CD14-positive monocyte (primary cell): ENCODE measurements around the gene CYP1A1. TPM values are rescaled to one million over a fixed set of nuclear protein-coding genes. Genes with fewer than 3 reads are reported as not detected.

ENCODE experiments used
- DNase-seq, 3 donors: peaks; one replicate each; pipeline ENCODE4 v3.0.0-alpha.2; 2011 to 2022
- H2AFZ ChIP-seq: 2 replicates; pipeline ENCODE4 v1.6.0; 2012; ENCODE audit warnings: mild to moderate bottlenecking, low read depth, low read length, inconsistent platforms; ENCODE audit not compliant: insufficient read depth, poor library complexity, severe bottlenecking
- H3K27ac ChIP-seq, 2 donors: 1 replicate in 1 of 2; 2 replicates in 1 of 2; pipeline ENCODE4 v1.5.1; 2012 to 2013; ENCODE audit warnings: low read length in 2 of 2, control low read depth in 1 of 2, inconsistent platforms in 1 of 2, low read depth in 1 of 2, mild to moderate bottlenecking in 1 of 2
- H3K27me3 ChIP-seq, 2 donors: one replicate each; pipeline versions ENCODE4 v1.6.0 to v1.6.1; 2011 to 2013; ENCODE audit warnings: low read length in 2 of 2; ENCODE audit not compliant: control insufficient read depth in 2 of 2, insufficient read depth in 2 of 2
- H3K36me3 ChIP-seq, 2 donors: replicated peaks in 1 of 2; 1 replicate in 1 of 2; 2 replicates in 1 of 2; pipeline versions ENCODE4 v1.5.1 to v1.6.1; 2012 to 2013; ENCODE audit warnings: low read length in 2 of 2, control low read depth in 1 of 2, inconsistent platforms in 1 of 2, mild to moderate bottlenecking in 1 of 2; ENCODE audit not compliant: insufficient read depth in 2 of 2, control insufficient read depth in 1 of 2
- H3K4me1 ChIP-seq, 2 donors: 1 replicate in 1 of 2; 2 replicates in 1 of 2; pipeline versions ENCODE4 v1.5.1 to v1.6.1; 2012 to 2013; ENCODE audit warnings: low read length in 2 of 2, control low read depth in 1 of 2, inconsistent platforms in 1 of 2, mild to moderate bottlenecking in 1 of 2, moderate library complexity in 1 of 2; ENCODE audit not compliant: insufficient read depth in 2 of 2, control insufficient read depth in 1 of 2
- H3K4me2 ChIP-seq: replicated peaks from 2 replicates; pipeline ENCODE3; 2012; ENCODE audit warnings: low read length, moderate library complexity, mild to moderate bottlenecking; ENCODE audit not compliant: poor library complexity, severe bottlenecking; ENCODE audit errors: extremely low read depth
- H3K4me3 ChIP-seq, 3 experiments: fragments of 200-600 bp in 1 of 3; sonication (generic) in 1 of 3; replicated peaks in 1 of 3; 1 replicate in 2 of 3; 2 replicates in 1 of 3; pipeline ENCODE4 v1.5.1; 2011 to 2013; ENCODE audit warnings: low read length in 3 of 3, mild to moderate bottlenecking in 3 of 3, control low read depth in 2 of 3, low read depth in 2 of 3, inconsistent platforms in 1 of 3, moderate library complexity in 1 of 3
- H3K79me2 ChIP-seq: 2 replicates; pipeline ENCODE4 v1.6.0; 2012; ENCODE audit warnings: mild to moderate bottlenecking, control low read depth, inconsistent platforms, low read length, moderate library complexity; ENCODE audit not compliant: insufficient read depth
- H3K9ac ChIP-seq: 2 replicates; pipeline ENCODE4 v1.6.0; 2017; ENCODE audit warnings: low read length, mild to moderate bottlenecking; ENCODE audit not compliant: insufficient read depth, poor library complexity, severe bottlenecking
- H3K9me3 ChIP-seq, 2 donors: replicated peaks in 1 of 2; 1 replicate in 1 of 2; 2 replicates in 1 of 2; pipeline versions ENCODE4 v1.5.1 to v1.6.1; 2012 to 2013; ENCODE audit warnings: low read length in 2 of 2, control low read depth in 1 of 2; ENCODE audit not compliant: control insufficient read depth in 1 of 2, insufficient read depth in 1 of 2
- H4K20me1 ChIP-seq: 2 replicates; pipeline ENCODE4 v1.6.0; 2012; ENCODE audit warnings: mild to moderate bottlenecking, low read length, control low read depth, moderate library complexity; ENCODE audit not compliant: insufficient read depth
- H3K27ac Mint-ChIP-seq, 7 donors: one replicate each; pipeline ENCODE4 v1.8.0; 2020; ENCODE audit warnings: mild to moderate bottlenecking in 7 of 7, mixed read lengths in 7 of 7, moderate library complexity in 6 of 7, inconsistent platforms in 2 of 7
- H3K27me3 Mint-ChIP-seq, 3 donors: one replicate each; pipeline ENCODE4 v1.8.0; 2021 to 2022; ENCODE audit warnings: low read depth in 3 of 3, mild to moderate bottlenecking in 3 of 3, mixed read lengths in 3 of 3, moderate library complexity in 3 of 3, inconsistent platforms in 1 of 3
- H3K36me3 Mint-ChIP-seq, 2 donors: one replicate each; pipeline ENCODE4 v1.8.0; 2020; ENCODE audit warnings: mixed read lengths in 2 of 2, inconsistent platforms in 1 of 2, mild to moderate bottlenecking in 1 of 2
- H3K4me1 Mint-ChIP-seq: one replicate; pipeline ENCODE4 v1.8.0; 2020; ENCODE audit warnings: mild to moderate bottlenecking, mixed read lengths
- H3K4me3 Mint-ChIP-seq, 2 donors: one replicate each; pipeline ENCODE4 v1.8.0; 2020; ENCODE audit warnings: mild to moderate bottlenecking in 2 of 2, mixed read lengths in 2 of 2, moderate library complexity in 1 of 2
- H3K9me3 Mint-ChIP-seq, 7 donors: one replicate each; pipeline ENCODE4 v1.8.0; 2020 to 2022; ENCODE audit warnings: mixed read lengths in 7 of 7, mild to moderate bottlenecking in 6 of 7, moderate library complexity in 6 of 7, inconsistent platforms in 2 of 7
- CTCF ChIP-seq: fragments of 200-600 bp; IDR thresholded peaks from one replicate; pipeline ENCODE4 v1.8.0; 2022; ENCODE audit warnings: antibody characterized with exemption, mild to moderate bottlenecking
- WGBS: methylation state at CpG from one replicate; pipeline ENCODE4 v1.1.5; 2013; ENCODE audit warnings: missing lambda C conversion rate; ENCODE audit not compliant: insufficient coverage; 5-methylcytosine and 5-hydroxymethylcytosine counted together
- intact Hi-C, 2 donors: fragments of 100-400 bp; cut with micrococcal nuclease; formaldehyde crosslinking; loops; one replicate each; pipeline versions ENCODE4 v1.15.0 to v1.15.1; 2023
- polyA plus RNA-seq, 3 donors: library from polyadenylated mRNA; depleted of rRNA in 1 of 3; unstranded in 2 of 3; stranded (reverse) in 1 of 3; fragments of 300-500 nt in 2 of 3; fragments of >200 nt in 1 of 3; fragmentation: Illumina TruSeq in 2 of 3; gene quantifications; 1 replicate in 2 of 3; 2 replicates in 1 of 3; pipeline ENCODE4 v1.2.3, GENCODE V29; 2012 to 2021

CYP1A1 gene
- polyA plus RNA-seq, 3 donors: 0.16 TPM; not detected in 2

GRCh38 chr15:74748322-74748946, 23.1 kb upstream of the CYP1A1 start, which contains the start of gene CYP1A2:
TSS of gene CYP1A2 (plus strand) at chr15:74748845. CDS start at chr15:74749739, 894 bp downstream.
- no peak for TF ChIP-seq CTCF
- Histone ChIP-seq H3K79me2 (no peaks in the 10 kb centered on the region), H3K4me2 (no peak within 1 kb of the TSS), H3K4me1 (no peaks in the 10 kb centered on the region), H3K9me3 (no peaks in the 10 kb centered on the region), H3K27ac (no peak within 1 kb of the TSS), H4K20me1 (no peaks in the 10 kb centered on the region), H3K27me3 (no peaks in the 10 kb centered on the region), H3K9ac (no peak within 1 kb of the TSS), H3K36me3 (no peaks in the 10 kb centered on the region), H2AFZ (no peak within 1 kb of the TSS), H3K4me3 (no peak within 1 kb of the TSS)
- peaks cover 6 to 15% (median 13%) of the 10 kb centered on the region in 3 donors for H3K27me3 Mint-ChIP-seq
- no peaks in the 10 kb centered on the region for H3K9me3 Mint-ChIP-seq
- WGBS: 83% methylated on average over 1 of the region's 3 CpGs
- no peaks in the 10 kb centered on the region for H3K36me3 Mint-ChIP-seq
- no peaks in the 10 kb centered on the region for H3K4me1 Mint-ChIP-seq
- intact Hi-C loops: no loop called here
- no peak within 1 kb of the TSS for H3K27ac Mint-ChIP-seq
- no peak for DNase-seq
- H3K4me3 Mint-ChIP-seq: no peak within 1 kb of the TSS

GRCh38 chr15:74746389-74746788, 21.1 kb upstream of the CYP1A1 start:
- Histone ChIP-seq H3K9ac (no peak overlapping the region), H3K36me3 (no peaks in the 10 kb centered on the region), H3K27me3 (peaks cover 0 to 2% of the 10 kb centered on the region in 2 donors), H3K4me1 (no peaks in the 10 kb centered on the region), H3K4me2 (no peak overlapping the region), H3K4me3 (no peak overlapping the region), H3K9me3 (peaks cover 0 to 6% of the 10 kb centered on the region in 2 donors), H3K27ac (no peak overlapping the region), H2AFZ (no peak overlapping the region), H4K20me1 (no peaks in the 10 kb centered on the region), H3K79me2 (no peaks in the 10 kb centered on the region)
- no peak for TF ChIP-seq CTCF
- no peak for DNase-seq
- WGBS: 100% methylated on average over 1 of the region's 4 CpGs
- no peak overlapping the region for H3K4me3 Mint-ChIP-seq
- H3K36me3 Mint-ChIP-seq: no peaks in the 10 kb centered on the region
- H3K4me1 Mint-ChIP-seq: no peaks in the 10 kb centered on the region
- H3K27me3 Mint-ChIP-seq: peaks cover 11 to 14% (median 13%) of the 10 kb centered on the region in 3 donors
- H3K27ac Mint-ChIP-seq: no peak overlapping the region
- H3K9me3 Mint-ChIP-seq: peaks cover 4 to 12% (median 9%) of the 10 kb centered on the region in 7 donors
- intact Hi-C loops: no loop called here
